GM19099 (cell line): ENCODE measurements around the gene GLTP.

Experiments
- POLR2A ChIP-seq: IDR thresholded peaks from 3 replicates; pipeline ENCODE4 v1.6.1; 2011; ENCODE audit warnings: low read depth; ENCODE audit not compliant: insufficient read length; ENCODE audit errors: extremely low read depth

GLTP gene

GRCh38 chr12:109880043-109880931 is at the start of gene GLTP:
Gene GLTP, minus strand, starts transcription at chr12:109880541. Its CDS starts 167 bp downstream, at chr12:109880374.
- TF ChIP-seq POLR2A, result peak; percentile 66

- no peak for TF ChIP-seq POLR2A
Measured at GRCh38 chr12:109928058-109928656, 47.8 kb upstream of the GLTP start.

- TF ChIP-seq POLR2A, result no peak
Measured at GRCh38 chr12:109927622-109928021, 47.3 kb upstream of the GLTP start.

- no peak for TF ChIP-seq POLR2A
Measured at GRCh38 chr12:109926488-109927210, 46.3 kb upstream of the GLTP start.

GRCh38 chr12:109926016-109926415 is 45.7 kb upstream of the GLTP start:
- no peak for TF ChIP-seq POLR2A

- TF ChIP-seq POLR2A, result no peak
Measured at GRCh38 chr12:109925185-109925840, 45.0 kb upstream of the GLTP start.

GRCh38 chr12:109923481-109924245 is 43.3 kb upstream of the GLTP start:
- TF ChIP-seq POLR2A, result no peak

- TF ChIP-seq POLR2A, result no peak
Measured at GRCh38 chr12:109923038-109923437, 42.7 kb upstream of the GLTP start.

DNA sequence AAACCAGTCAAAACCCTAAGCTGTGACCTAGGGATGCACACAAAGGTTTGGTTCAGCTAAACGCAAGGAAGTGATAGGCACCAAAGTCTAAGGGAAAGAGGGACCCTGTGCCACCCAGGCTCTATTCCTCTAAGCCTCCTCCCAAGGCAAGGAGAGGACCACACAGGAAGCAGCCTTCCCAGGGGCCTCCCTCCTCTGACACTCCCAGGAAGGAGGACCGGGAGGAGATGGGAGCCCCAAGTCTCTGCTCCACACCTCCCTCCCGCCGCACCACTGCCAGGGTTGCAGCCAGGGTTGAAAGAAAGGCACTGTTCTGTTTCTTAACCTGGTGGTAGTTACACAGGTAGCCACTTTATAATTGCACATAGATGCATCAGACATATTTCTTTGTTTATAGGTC is 41.6 kb upstream of the GLTP start:
- no peak for TF ChIP-seq POLR2A

DNA sequence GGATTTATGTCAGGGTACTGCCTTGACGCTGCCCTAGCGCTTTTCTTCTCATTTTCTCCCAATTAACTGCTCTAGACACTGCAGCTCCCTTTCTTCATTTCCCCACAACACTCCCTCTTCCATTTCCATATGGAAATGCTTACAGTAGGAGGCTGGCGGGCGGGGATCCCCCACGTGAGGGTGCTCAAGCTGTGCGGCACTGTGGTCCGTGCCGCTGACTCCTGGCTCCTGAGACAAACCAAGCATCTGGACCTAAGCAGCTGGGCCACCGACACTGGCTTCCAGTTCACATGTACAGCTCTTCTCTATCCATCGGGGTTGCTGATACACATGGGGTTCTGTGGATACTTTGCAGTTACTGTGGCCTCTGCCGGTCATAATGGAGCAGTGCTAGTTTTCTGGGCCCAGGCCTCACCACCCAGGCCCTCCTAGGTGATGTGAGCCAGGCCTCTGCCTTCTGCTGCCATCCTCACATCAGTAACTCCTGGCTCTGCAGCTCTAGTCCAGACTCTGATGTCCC is 40.0 kb upstream of the GLTP start:
- no peak for TF ChIP-seq POLR2A

- no peak for TF ChIP-seq POLR2A
Measured at GRCh38 chr12:109919456-109919855, 39.1 kb upstream of the GLTP start.

DNA sequence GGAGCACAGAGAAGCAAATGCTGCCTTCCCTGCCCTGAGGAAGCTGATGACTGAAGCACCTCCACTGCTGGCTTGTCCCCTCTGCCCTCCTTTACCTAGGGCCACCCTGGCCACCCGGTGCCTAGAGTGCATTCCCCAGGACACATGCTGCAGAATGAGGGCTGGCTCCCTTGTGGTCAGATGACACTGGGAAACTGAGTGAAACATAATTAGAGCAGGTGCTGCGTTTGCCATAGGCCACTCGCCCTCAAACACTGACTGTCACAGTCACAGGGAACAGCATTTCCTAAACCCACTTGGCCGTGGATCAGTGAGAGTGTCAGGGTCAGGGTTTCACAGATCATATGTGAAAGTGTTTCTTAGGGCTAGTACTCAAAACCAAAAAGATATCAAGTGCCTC is 35.7 kb upstream of the GLTP start:
- TF ChIP-seq POLR2A, result no peak

- no peak for TF ChIP-seq POLR2A
Measured at GRCh38 chr12:109915171-109916040, 35.1 kb upstream of the GLTP start.

- TF ChIP-seq POLR2A, result no peak
Measured at GRCh38 chr12:109914461-109914860, 34.1 kb upstream of the GLTP start.

GRCh38 chr12:109912855-109913321 is 32.5 kb upstream of the GLTP start:
- TF ChIP-seq POLR2A, result no peak
